ENCODE data around the gene PRPF38B. TPM values are rescaled to one million over a fixed set of nuclear protein-coding genes. Genes with fewer than 3 reads are reported as not detected.

Gene PRPF38B
- total and polyA plus RNA-seq, 9 of the 15 experiments (the other 6 are each of a cell fraction or from before 2014, with no cell fraction given): 25.3 to 85.5 (median 66.4) TPM

- TF ChIP-seq MAFK (IDR thresholded peaks at IDR 0.05; ENCODE audit: low read length) (no peak), HMBOX1 (IDR thresholded peaks at IDR 0.05) (no peak), SRSF7 (optimal IDR thresholded peaks at IDR 0.05; ENCODE audit: low read depth, low read length) (no peak), ZNF644 (tag; IDR thresholded peaks at IDR 0.05; ENCODE audit: low read depth) (no peak), ATF2 (CRISPR knock-in tag; IDR thresholded peaks at IDR 0.05) (no peak), FOXP4 (CRISPR knock-in tag; IDR thresholded peaks at IDR 0.05; ENCODE audit: borderline replicate concordance) (0 out of 2 replicates have a peak, but pooled peaks have one; percentile 85), CUX1 (CRISPR knock-in tag; IDR thresholded peaks at IDR 0.05) (no peak), E2F4 (CRISPR knock-in tag; IDR thresholded peaks at IDR 0.05; ENCODE audit: low read depth) (no peak), RBM17 (IDR thresholded peaks at IDR 0.05; ENCODE audit: borderline replicate concordance, low read depth, low read length) (no peak), HDAC1 (IDR thresholded peaks at IDR 0.05) (peak in 1 of 2 experiments; percentile 10; a peak in 2 of 4 replicates), THRB (CRISPR knock-in tag; conservative IDR thresholded peaks at IDR 0.05) (peak; percentile 59; the same call in 1 of the 2 replicates)
Measured at GRCh38 chr1:108692724-108693655, 880 bp downstream of the PRPF38B start (continued).

Measured in K562 (cell line).